PC-9 (cell line): Measurements from ENCODE around the gene COL4A2. TPM values are rescaled to one million over a fixed set of nuclear protein-coding genes. Genes with fewer than 3 reads are reported as not detected.

Experiments used
- BruUV-seq: library from RNA; stranded (reverse); fragments of 400-500 nt; replicated peaks from 2 replicates; lab custom pipeline; 2021; lab: Mats Ljungman, UMichigan
- CTCF ChIA-PET: fragments of 300-600 bp; sonication (Branson Sonifier 250); formaldehyde crosslinking; loops from one replicate; lab custom pipeline; 2022; ENCODE audit warnings: antibody characterized with exemption; lab: Charles Lee
- POLR2A ChIA-PET: fragments of 300-600 bp; sonication (Branson Sonifier 250); formaldehyde crosslinking; loops from one replicate; lab custom pipeline; 2022; ENCODE audit warnings: antibody characterized with exemption; ENCODE audit not compliant: unreplicated experiment; lab: Charles Lee
- DNase-seq, 2 experiments: peaks; one replicate each; pipeline versions ENCODE4 v3.0.0 to v3.0.0-alpha.2; 2015 to 2022; ENCODE audit warnings: mixed read lengths in 1 of 2
- H2AFZ ChIP-seq: fragments of 200-600 bp; sonication (generic); 2 replicates; pipeline ENCODE4 v1.8.1; 2017; ENCODE audit warnings: antibody characterized with exemption
- H3F3A ChIP-seq: fragments of 200-600 bp; sonication (generic); 2 replicates; pipeline ENCODE4 v1.8.1; 2017; ENCODE audit warnings: antibody characterized with exemption, mild to moderate bottlenecking, low read depth; ENCODE audit not compliant: insufficient read depth
- H3K27ac ChIP-seq: fragments of 200-600 bp; sonication (generic); 2 replicates; pipeline ENCODE4 v1.6.1; 2016; ENCODE audit warnings: mixed run types
- H3K27me3 ChIP-seq: fragments of 200-600 bp; sonication (generic); 2 replicates; pipeline ENCODE4 v1.6.1; 2016; ENCODE audit warnings: low read depth, mixed run types; ENCODE audit not compliant: insufficient read depth
- H3K36me3 ChIP-seq: fragments of 200-600 bp; sonication (generic); 2 replicates; pipeline ENCODE4 v1.6.1; 2016; ENCODE audit warnings: low read depth, mixed run types
- H3K4me1 ChIP-seq: fragments of 200-600 bp; sonication (generic); replicated peaks from 2 replicates; pipeline ENCODE4 v1.6.1; 2016; ENCODE audit warnings: mixed run types; ENCODE audit not compliant: insufficient read depth
- H3K4me2 ChIP-seq: fragments of 200-600 bp; sonication (generic); 2 replicates; pipeline ENCODE4 v1.6.1; 2017; ENCODE audit warnings: mixed run types
- H3K4me3 ChIP-seq: fragments of 200-600 bp; sonication (generic); 2 replicates; pipeline ENCODE4 v1.6.1; 2016; ENCODE audit warnings: mixed run types
- H3K79me2 ChIP-seq: fragments of 200-600 bp; sonication (generic); 2 replicates; pipeline ENCODE4 v1.6.1; 2017; ENCODE audit warnings: low read depth, mixed run types
- H3K9me2 ChIP-seq: fragments of 200-600 bp; sonication (generic); 2 replicates; pipeline ENCODE4 v1.8.1; 2017; ENCODE audit warnings: mild to moderate bottlenecking; ENCODE audit not compliant: insufficient read depth
- H3K9me3 ChIP-seq: fragments of 200-600 bp; sonication (generic); 2 replicates; pipeline ENCODE4 v1.8.1; 2016; ENCODE audit warnings: low read depth; ENCODE audit not compliant: insufficient read depth
- H4K20me1 ChIP-seq: fragments of 200-600 bp; sonication (generic); 2 replicates; pipeline ENCODE4 v1.8.1; 2017; ENCODE audit not compliant: insufficient read depth
- EZH2 ChIP-seq: fragments of 200-600 bp; sonication (generic); IDR thresholded peaks from 2 replicates; pipeline ENCODE4 v1.8.0; 2017; ENCODE audit warnings: antibody characterized with exemption, low read depth
- intact Hi-C: fragments of 100-400 bp; cut with micrococcal nuclease; formaldehyde crosslinking; loops from one replicate; pipeline ENCODE4 v1.10.0; 2022; ENCODE audit not compliant: unreplicated experiment
- total RNA-seq: library from RNA; stranded (reverse); gene quantifications from 2 replicates; pipeline ENCODE4 v1.2.3, GENCODE V29; 2021
- TF ChIP-seq, protein P1 (sequence below): fragments of 200-600 bp; sonication (generic); conservative IDR thresholded peaks from 2 replicates; pipeline ENCODE4 v1.6.1; 2017; ENCODE audit warnings: mixed run types, antibody characterized with exemption, mild to moderate bottlenecking, moderate library complexity

Gene COL4A2
- total RNA-seq, 1 experiment from 2014 or later, result 1.2 TPM

DNA sequence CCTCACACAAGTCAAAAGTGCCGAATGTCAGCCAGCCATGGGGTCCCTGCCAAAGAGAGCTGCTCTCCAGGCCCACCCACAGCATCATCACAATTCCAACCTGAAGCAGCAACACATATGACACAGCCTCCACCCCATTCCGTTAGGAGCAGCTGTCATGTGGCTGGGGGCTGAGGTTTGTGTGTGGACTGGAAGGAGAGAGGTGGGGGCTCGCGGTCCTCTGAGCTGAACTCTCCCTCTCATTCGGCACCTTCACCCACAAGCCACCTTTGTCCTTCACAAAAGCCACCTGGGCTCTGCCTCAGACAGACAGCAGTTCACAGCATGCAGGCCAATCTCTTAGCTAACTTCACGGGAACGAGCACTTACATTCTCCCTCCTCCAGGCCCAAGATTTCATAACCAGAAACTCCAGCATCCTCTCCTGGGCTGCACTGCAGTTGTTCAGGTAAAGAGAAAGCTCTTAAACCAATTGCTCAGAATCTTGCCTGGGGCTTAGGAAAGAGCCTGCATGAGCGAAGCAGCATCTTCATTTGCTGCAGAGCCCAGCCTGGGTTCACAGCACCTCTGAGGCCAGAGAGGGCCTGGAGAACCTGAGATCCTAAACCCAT, 247.2 kb downstream of the COL4A2 start:
- Histone ChIP-seq H3K9me2 (no peaks in the 10 kb centered on the region), H3K9me3 (no peaks in the 10 kb centered on the region), H3K4me3 (no peak overlapping the region), H2AFZ (no peak overlapping the region), H3K36me3 (0 out of 2 replicates have a peak, but pooled peaks cover 11% of the 10 kb centered on the region), H4K20me1 (peaks cover 13% of the 10 kb centered on the region; the same call in 1 of the 2 replicates), H3K4me2 (0 out of 2 replicates have a peak overlapping the region, but pooled peaks have one; percentile 86), H3F3A (peaks cover 24% of the 10 kb centered on the region), H3K27me3 (no peaks in the 10 kb centered on the region), H3K79me2 (peaks cover 94% of the 10 kb centered on the region), H3K4me1 (peaks cover 49% of the 10 kb centered on the region), H3K27ac (no peak overlapping the region)
- ChIA-PET CTCF (interaction anchor here (0.6 kb wide), 1 partner anchor 27 kb away, joined by 3 read pairs; no protein-coding TSS in a partner anchor), POLR2A (no interaction called here)
- DNase-seq, result no peak
- intact Hi-C loops, result no loop called here
- no peak for TF ChIP-seq EZH2
- TF ChIP-seq, protein P1, sequence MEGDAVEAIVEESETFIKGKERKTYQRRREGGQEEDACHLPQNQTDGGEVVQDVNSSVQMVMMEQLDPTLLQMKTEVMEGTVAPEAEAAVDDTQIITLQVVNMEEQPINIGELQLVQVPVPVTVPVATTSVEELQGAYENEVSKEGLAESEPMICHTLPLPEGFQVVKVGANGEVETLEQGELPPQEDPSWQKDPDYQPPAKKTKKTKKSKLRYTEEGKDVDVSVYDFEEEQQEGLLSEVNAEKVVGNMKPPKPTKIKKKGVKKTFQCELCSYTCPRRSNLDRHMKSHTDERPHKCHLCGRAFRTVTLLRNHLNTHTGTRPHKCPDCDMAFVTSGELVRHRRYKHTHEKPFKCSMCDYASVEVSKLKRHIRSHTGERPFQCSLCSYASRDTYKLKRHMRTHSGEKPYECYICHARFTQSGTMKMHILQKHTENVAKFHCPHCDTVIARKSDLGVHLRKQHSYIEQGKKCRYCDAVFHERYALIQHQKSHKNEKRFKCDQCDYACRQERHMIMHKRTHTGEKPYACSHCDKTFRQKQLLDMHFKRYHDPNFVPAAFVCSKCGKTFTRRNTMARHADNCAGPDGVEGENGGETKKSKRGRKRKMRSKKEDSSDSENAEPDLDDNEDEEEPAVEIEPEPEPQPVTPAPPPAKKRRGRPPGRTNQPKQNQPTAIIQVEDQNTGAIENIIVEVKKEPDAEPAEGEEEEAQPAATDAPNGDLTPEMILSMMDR, result no peak
- BruUV-seq, result no TSS peak

DNA sequence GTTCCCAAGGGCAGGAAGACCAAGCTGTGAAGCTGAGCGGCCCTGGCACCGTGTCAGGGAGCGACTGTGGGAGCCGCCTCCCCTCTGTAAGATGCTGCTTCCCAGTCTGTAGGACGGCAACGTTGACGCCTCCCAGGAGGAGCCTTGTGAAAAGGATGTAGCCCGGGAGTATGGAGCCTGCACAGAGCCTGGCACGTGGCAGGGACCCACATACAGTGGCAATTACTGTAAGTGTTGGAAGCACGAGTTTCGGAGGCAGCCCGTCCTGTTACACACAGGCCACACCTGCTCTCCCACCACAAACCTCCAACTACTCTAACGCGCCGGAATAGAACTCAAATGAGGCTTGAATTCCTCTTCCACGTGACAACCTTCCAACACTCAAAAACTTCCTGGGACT, 247.9 kb downstream of the COL4A2 start:
- BruUV-seq, result no TSS peak
- peaks cover 29% of the 10 kb centered on the region for H3F3A ChIP-seq
- POLR2A ChIA-PET, result no interaction called here
- no peak for TF ChIP-seq EZH2
- TF ChIP-seq, protein P1, result no peak
- no peaks in the 10 kb centered on the region for H3K27me3 ChIP-seq
- H2AFZ ChIP-seq, result no peak overlapping the region
- peak overlapping the region; percentile 89; the same call in 1 of the 2 replicates for H3K27ac ChIP-seq
- CTCF ChIA-PET, result no interaction called here
- H4K20me1 ChIP-seq, result peaks cover 13% of the 10 kb centered on the region; the same call in 1 of the 2 replicates
- H3K36me3 ChIP-seq, result 0 out of 2 replicates have a peak, but pooled peaks cover 11% of the 10 kb centered on the region
- H3K9me2 ChIP-seq, result no peaks in the 10 kb centered on the region
- no peaks in the 10 kb centered on the region for H3K9me3 ChIP-seq
- H3K79me2 ChIP-seq, result peaks cover 95% of the 10 kb centered on the region
- intact Hi-C loops, result no loop called here
- H3K4me1 ChIP-seq, result peaks cover 51% of the 10 kb centered on the region
- no peak for DNase-seq
- H3K4me2 ChIP-seq, result peak overlapping the region; percentile 86
- H3K4me3 ChIP-seq, result no peak overlapping the region

DNA sequence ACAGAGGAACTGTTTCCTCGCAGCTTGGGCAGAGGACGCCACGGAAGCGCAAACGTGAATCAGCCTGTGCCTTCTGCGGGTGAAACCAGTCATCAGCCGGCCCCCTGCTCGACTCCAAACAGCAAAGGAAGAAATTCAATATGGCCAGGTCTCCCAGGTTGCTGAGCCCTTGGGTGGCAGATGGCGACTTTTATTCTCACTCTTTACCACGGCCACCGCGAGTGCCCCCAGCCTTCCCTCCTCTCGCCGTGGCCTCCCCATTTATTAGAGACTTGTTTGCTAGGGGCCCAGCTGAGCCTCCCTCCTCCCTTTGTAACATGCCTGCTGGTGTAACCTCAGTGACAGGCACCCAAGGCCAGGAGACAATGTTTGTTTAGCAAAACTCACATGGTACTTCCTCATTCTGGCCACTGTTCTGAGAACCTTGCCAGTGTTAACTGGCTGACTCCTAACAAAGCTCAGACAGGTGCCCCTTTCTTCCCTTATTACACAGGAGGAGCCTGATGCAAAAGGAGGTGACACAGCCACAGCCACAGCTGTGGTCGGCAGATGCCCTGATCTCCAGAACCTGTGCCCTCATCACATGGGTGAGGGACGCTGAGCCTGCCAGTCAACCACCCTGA, 248.6 kb downstream of the COL4A2 start:
- H3F3A ChIP-seq, result peaks cover 37% of the 10 kb centered on the region
- DNase-seq, result peak; percentile 42 to 93
- H2AFZ ChIP-seq, result no peak overlapping the region; the same call in 1 of the 2 replicates
- TF ChIP-seq EZH2, result no peak
- TF ChIP-seq, protein P1, result no peak
- BruUV-seq, result no TSS peak
- ChIA-PET CTCF (interaction anchor here (0.6 kb wide), 1 partner anchor 16 kb away, joined by 3 read pairs; no protein-coding TSS in a partner anchor), POLR2A (interaction anchor here (0.5 to 0.6 kb wide), 4 partner anchors 95 to 703 kb away, joined by 3 to 13 read pairs (median 6); no protein-coding TSS in a partner anchor)
- peaks cover 13% of the 10 kb centered on the region; the same call in 1 of the 2 replicates for H4K20me1 ChIP-seq
- H3K9me3 ChIP-seq, result no peaks in the 10 kb centered on the region
- no peaks in the 10 kb centered on the region for H3K27me3 ChIP-seq
- H3K79me2 ChIP-seq, result peaks cover 95% of the 10 kb centered on the region
- peak overlapping the region; percentile 86 for H3K4me2 ChIP-seq
- peak overlapping the region; percentile 40; the same call in 1 of the 2 replicates for H3K4me3 ChIP-seq
- H3K4me1 ChIP-seq, result peaks cover 52% of the 10 kb centered on the region
- peak overlapping the region; percentile 89 for H3K27ac ChIP-seq
- H3K9me2 ChIP-seq, result no peaks in the 10 kb centered on the region
- H3K36me3 ChIP-seq, result 0 out of 2 replicates have a peak, but pooled peaks cover 11% of the 10 kb centered on the region
- intact Hi-C loops, result loop anchor here (1.0 kb wide), 1 partner anchor 8 kb away; no protein-coding TSS in a partner anchor
